NCI-H345 treated with DMSO at 0.1 percent for 48 hours (cell line): ENCODE data around the gene DNAJC3.
"Not testable (repeated sequence)": the region's sequence is repeated elsewhere in the genome, so short reads cannot be mapped to it uniquely, and the experiment has no call there.

Source experiments
- DNase-seq: peaks from one replicate; lab custom pipeline; 2025; ENCODE audit not compliant: unreplicated experiment; lab: John Stamatoyannopoulos, UW

The DNAJC3 gene

DNA sequence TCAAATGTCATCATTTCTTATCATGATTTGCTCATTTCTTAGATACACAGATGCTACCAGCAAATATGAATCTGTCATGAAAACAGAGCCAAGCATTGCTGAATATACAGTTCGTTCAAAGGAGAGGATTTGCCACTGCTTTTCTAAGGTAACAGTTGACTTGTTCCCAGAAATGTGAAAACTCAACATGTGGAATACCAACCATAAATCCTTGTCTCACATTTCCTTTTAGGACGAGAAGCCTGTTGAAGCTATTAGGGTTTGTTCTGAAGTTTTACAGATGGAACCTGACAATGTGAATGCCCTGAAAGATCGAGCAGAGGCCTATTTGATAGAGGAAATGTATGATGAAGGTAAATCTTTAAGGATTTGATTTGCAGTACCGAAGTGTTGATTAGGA, 86.7 kb downstream of the DNAJC3 start:
- no peak for DNase-seq

DNA sequence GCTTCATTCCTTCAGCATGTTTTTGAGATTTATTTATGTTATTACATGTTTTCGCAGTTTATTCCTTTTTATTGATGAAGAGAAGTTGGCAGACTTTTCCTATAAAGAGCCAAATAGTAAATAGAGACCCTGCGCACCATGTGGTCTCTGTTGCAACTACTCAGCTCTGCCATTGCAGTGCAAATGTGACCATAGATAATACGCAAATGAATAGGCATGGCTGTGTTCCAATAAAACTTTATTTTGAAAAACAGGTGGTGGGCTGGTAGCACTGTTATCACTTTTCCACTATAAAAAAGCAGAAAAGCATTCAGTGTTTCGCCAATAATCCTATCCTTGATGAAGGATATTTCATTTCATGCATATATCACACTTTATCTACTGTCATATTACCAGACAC, 95.0 kb downstream of the DNAJC3 start:
- no peak for DNase-seq

DNA sequence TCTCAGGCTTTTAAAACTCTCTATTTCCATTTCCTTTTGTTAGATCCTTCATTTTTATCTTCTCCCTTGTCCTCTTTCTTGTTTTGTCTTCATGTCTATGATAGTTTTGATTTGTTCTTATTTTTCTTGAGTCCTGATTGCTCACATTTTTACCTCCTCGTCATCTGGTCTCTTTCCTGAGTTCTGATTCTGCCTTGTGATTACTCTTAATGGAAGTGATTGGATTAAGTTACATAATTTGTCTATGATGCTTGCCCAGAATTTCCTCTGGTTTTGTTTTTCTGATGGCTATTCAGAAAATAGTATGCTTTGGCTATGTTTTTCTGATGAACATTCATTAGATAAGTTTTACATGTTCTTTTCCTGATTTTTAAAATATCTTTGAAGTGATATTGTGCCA, 102.6 kb downstream of the DNAJC3 start:
- no peak for DNase-seq

DNA sequence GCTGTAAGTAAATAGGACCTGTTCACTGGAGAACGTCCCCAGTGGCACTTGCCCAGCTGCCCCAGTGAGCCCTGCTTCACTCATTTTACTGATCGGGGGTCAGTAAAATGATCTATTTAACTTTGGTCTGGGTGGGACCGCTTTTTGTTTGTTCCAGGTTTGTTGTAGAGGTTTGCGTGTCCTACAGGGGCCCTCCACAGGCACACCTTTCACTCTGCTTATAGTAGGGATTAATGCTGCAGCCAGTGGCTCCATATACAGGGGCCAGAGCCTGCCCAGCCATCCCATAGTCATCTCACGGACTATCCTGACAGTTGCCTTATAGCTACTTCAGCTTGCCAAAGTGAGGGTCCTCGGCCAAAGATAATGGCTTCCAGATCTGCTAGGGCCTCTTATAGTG, 104.1 kb downstream of the DNAJC3 start:
- DNase-seq, result no peak

DNA sequence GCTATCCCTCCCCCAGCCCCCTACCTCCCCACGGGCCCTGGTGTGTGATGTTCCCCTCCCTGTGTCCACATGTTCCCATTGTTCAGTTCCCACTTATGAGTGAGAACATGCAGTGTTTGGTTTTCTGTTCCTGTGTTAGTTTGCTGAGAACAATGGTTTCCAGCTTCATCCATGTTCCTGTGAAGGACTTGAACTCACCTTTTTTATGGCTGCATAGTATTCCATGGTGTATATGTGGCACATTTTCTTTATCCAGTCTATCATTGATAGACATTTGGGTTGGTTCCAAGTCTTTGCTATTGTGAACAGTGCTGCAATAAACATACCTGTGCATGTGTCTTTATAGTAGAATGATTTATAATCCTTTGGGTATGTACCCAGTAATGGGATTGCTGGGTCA, 105.0 kb downstream of the DNAJC3 start:
- not testable (repeated sequence) for DNase-seq

DNA sequence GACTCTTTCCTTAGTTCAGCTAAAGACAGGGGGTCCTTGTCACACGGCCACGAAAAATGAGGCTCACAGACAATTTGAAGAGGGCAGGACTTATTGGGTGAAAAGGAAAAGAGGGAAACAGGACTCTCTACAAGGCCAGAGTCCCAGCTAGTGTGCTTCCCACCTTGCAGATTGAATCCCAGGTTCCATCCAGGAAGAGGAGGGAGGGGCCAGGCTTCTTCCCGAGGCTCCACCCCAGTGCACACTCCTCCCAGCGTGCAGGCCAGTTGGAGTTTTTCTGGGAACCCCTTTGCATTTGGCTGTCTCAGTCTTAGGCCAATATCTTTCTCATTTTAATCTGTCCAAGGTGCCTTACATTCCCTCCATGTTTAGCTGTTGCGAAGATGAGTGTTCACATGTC, 106.8 kb downstream of the DNAJC3 start:
- DNase-seq, result no peak

- no peak for DNase-seq
Measured at GRCh38 chr13:95784161-95784899, 107.4 kb downstream of the DNAJC3 start.

GRCh38 chr13:95784900-95785290, 108.0 kb downstream of the DNAJC3 start:
- DNase-seq, result no peak

- no peak for DNase-seq
Measured at GRCh38 chr13:95787356-95788099, 110.6 kb downstream of the DNAJC3 start.

DNA sequence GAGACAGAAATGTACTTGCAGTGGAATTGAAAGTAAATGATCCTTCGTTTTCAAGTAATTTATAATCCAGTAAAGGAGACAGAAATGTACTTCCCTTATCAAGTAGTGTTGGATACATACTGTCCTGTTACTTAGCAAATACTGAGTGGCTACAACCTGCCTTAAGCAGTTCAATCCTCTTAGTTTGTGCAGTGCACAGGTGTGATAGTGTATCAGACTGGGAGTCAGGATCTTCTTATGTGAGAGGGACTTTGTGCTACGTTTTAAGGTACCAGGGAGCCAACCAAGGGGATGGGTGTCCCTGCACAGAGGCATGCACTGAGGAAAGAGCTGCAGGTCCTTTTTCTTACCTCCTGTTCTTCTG, 111.1 kb downstream of the DNAJC3 start:
- DNase-seq, result no peak

DNA sequence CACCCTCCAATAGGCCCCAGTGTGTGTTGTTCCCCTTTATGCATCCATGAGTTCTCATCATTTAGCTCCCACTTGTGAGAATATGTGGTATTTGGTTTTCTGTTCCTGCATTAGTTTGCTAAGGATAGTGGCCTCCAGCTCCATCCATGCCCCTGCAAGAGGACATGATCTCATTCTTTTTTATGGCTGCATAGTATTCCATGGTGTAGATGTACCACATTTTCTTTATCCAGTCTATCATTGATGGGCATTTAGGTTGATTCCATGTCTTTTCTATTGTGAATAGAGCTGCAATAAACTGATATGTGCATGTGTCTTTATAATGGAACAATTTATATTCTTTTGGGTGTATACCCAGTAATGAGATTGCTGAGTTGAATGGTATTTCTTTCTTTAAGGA, 112.4 kb downstream of the DNAJC3 start:
- DNase-seq, result not testable (repeated sequence)

GRCh38 chr13:95791084-95791722, 114.3 kb downstream of the DNAJC3 start:
- DNase-seq, result no peak

GRCh38 chr13:95793018-95793555, 116.1 kb downstream of the DNAJC3 start:
- no peak for DNase-seq

DNA sequence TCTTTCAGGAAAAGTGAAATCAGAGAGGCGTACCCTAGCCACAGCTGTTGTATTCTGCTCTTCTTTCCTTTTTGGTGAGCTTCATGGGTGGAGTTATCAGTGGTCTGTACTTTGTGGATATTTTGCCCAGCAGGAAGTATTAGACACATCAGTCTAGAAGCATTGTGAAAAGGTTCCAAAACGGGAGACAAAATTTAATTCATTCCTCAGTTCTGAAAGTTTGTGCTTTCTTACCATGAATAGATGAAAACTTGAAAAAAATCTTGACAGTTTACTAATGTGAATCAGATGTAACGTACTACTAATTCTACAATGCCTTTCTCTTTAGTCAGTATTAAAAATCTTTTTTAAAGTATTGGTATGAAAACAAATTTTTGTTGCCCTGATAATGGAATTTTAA, 116.8 kb downstream of the DNAJC3 start:
- no peak for DNase-seq

GRCh38 chr13:95797016-95797415, 120.1 kb downstream of the DNAJC3 start:
- DNase-seq, result no peak

DNA sequence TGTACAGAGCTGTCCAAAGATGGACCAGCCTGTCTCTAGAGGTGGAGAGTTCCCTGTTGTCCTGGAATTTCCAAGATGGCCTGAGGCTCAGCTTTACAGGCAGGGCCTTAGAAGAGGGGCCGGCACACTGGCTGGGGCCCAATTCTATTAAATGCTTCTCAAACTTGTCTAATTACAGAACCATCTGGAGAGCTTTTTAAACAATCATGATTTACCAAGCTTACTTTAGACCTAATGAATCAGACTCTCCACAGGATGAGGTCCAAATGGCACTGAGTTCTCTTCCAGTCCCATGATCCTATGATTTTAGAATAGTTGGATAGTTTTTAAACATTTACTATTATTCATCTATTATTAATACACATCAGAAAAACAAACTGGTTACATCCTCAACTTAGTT, 123.5 kb downstream of the DNAJC3 start:
- no peak for DNase-seq

GRCh38 chr13:95801825-95802224, 124.9 kb downstream of the DNAJC3 start:
- DNase-seq, result no peak

GRCh38 chr13:95805921-95806320, 129.0 kb downstream of the DNAJC3 start:
- no peak for DNase-seq

- DNase-seq, result no peak
Measured at GRCh38 chr13:95809429-95809828, 132.5 kb downstream of the DNAJC3 start.

DNA sequence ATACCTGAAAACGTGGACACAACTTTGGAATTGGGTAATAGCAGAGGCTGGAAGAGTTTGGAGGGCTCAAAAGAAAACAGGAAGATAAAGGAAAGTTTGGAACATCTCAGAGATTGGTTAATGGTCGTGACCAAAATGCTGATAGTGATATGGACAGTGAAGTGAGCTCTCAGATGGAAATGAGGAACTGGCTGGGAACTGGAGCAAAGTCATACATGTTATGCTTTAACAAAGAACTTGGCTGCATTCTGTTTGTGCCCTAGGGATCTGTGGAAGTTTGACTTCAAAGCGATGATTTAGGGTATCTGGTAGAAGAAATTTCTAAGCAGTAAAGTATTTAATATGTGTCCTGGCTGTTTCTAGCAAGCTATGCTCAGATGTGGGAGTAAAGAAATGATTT, 136.2 kb downstream of the DNAJC3 start:
- DNase-seq, result no peak

DNA sequence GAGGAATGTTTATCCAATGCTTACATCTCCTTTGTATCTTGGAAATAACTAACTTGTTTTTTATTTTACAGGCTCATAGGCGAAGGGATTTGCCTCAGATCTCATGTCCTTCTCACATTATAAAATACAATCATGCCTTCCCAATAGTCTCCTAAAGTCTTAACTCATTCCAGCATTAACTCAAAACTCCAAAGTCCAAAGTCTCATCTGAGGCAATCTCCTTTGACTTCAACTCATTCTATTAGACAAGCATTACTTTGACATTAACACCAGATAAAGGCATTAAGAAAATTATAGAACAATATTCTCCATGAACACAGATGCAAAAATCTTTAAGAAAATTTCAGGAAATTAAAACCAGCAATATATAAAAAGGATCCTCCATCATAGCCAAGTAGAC, 137.6 kb downstream of the DNAJC3 start:
- no peak for DNase-seq

GRCh38 chr13:95822303-95822702, 145.4 kb downstream of the DNAJC3 start:
- DNase-seq, result no peak
